Lung microvascular endothelial cell (primary cell): ENCODE results near the gene BGN. TPM values are rescaled to one million over a fixed set of nuclear protein-coding genes. Genes with fewer than 3 reads are reported as not detected.

Experiments used
- DNase-seq, 2 donors: peaks; one replicate each; pipeline versions ENCODE4 v3.0.0 to v3.0.0-alpha.2; 2010; ENCODE audit warnings: low read depth in 2 of 2
- total RNA-seq: library from RNA; depleted of rRNA; stranded (reverse); fragments of >200 nt; gene quantifications from 2 replicates; pipeline ENCODE4 v1.2.1, GENCODE V29; 2014

Gene BGN
- total RNA-seq, 1 donor from 2014 or later, result 15.3 TPM

DNA sequence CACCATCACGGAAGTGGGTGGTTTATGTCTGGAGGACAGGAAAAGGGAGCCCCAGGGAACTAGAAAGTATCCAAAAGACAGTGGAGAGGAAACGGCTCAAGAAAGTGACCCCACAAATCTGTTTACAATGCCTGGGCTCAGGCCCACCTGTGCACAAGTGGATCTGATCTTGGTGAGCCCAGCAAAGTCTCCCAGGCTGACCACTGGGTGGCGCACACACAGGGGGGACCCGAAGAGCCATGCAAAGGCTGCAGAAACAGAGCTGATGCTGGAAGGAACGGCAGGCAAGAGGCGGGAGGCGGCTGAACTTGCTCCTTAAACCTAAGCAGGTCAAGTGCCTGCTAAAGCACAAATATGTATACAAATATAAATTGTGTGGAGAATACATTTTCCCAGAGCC, 34.0 kb upstream of the BGN start:
- DNase-seq, result peak; percentile 47 to 63

DNA sequence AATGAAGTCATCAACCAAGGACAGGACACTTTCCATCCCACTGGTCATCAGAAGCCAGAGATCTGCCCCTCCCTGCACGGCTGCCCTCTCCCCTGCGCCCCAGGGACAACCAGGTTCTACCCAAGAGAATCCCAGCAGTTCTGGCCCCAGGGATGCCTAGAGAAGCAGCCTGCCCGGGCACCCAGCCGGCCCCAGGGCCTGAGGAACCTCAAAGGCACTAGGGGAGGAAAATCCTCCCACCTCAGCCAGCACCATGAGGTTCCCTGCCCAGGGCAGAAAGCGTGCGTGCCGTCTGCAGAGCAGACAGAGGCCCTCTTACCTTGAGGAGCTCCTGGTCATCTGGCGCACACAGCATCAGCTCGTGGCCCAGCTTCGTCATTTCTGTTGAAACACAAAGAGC, 32.5 kb upstream of the BGN start:
- no peak for DNase-seq

DNA sequence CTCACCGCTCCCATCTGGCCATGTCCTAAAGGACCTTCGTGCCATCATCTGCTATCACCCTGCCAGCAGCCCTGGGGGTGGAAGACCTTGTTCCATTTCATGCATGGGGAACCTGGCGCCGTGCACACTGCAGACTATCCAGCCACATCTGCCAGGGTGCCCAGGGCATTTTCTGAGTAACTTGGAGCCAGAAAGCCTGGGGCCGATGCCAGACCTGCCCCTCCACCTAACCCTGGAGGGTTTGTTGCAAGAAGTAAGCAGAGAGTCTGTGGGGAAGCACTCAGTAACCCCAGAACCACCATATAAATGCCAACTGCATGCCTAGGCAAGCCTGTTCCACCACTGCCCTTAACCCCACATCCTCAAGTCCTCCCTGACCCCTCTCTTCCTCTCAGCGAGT, 31.7 kb upstream of the BGN start:
- DNase-seq, result no peak

DNA sequence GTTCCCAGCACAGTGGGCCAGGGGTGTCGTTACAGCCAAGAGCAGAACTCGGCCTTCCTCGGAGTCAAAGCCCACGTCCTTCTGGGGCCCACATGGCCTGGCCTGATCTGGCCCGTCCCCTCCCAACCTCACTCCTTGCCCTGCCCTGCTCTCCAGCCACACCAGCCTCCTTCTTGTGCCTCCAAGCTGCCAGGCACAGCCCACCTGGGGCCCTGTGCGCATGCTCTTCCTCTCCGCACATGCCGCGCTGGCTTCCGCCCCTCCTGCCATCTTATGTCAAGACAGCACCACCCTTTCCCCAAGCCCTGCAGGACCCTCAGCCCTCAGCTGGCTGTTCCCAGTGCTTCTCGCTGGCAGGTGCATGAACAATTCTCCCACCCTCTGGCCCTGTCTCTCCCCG, 31.2 kb upstream of the BGN start:
- no peak for DNase-seq

DNA sequence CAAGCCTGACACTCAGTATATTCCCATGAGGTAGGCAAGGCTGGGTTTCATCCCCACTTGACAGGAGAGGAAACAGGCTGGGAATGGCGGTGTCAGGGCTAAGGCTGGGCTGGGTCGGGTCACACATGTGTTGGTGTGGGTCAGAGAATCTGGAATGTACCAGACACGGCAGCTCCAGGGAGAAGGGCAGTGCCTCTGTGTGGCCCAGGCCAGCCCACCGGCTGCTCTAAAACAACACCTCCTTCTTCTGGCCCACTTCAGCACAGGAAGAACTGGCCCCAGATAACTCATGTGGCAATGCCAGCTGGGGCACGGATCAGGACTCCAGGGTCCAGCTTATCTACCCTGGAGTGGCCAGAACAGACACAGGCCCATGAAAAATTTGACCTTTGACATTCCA, 30.7 kb upstream of the BGN start:
- no peak for DNase-seq

DNA sequence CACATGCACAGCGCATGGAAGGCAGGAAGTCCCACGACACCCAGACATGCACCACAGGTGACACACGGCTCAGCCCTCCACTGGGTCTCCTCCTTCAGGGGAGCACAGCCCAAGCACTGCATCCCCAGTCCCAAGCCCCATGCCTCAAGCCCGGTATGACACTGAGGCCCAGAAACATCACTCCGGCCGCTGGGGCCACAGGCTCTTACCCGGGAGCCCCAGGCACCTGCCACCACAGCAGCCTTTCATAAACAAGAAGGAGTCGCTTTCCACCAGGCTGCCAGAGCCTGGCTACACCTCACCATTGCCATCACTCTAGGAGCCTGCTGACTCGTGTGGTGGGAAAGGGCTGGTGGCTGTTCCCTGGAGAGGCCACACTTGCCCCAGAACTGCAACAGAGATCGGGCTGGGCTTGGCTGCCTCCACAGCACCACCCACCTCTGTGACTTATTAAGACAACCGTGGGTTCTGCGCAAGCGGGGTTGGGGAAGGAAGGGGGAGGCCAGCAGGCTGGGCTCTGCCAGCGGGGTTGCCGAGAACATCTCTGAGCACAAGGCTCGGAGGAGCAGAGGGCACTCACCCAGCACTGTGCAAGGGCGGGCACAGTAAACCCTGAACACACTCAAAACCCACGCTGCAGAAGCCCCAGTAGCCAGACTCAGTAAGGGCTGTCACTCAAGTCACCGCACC, 28.9 kb upstream of the BGN start:
- no peak for DNase-seq

DNA sequence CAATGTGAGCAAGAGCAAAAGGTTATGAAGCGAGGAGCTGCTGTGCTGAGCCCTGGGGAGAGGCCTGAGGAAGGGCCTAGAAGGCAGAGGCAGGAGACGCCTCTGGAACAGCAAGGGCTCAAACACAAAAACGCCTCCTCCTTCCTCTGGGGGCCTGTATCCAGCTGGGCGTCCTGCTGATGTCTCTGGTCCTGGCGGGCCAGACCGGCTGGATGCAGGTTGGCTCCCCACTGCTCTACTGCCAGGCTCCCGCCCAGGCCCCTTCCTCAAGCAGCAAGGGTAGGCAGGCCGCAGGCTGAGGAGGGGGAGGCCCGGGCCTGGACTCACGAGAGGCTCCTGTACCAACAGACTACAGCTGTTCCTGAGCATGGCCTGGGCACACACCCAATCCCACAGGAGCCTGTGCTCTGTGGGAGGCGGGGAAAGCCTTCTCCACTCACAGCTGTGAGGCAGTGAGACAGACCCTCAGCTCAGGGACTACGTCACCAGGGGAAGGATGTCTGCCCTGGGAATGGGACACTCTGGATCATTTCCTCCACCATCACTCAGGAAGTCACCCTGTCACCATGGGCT, 26.7 kb upstream of the BGN start:
- no peak for DNase-seq

DNA sequence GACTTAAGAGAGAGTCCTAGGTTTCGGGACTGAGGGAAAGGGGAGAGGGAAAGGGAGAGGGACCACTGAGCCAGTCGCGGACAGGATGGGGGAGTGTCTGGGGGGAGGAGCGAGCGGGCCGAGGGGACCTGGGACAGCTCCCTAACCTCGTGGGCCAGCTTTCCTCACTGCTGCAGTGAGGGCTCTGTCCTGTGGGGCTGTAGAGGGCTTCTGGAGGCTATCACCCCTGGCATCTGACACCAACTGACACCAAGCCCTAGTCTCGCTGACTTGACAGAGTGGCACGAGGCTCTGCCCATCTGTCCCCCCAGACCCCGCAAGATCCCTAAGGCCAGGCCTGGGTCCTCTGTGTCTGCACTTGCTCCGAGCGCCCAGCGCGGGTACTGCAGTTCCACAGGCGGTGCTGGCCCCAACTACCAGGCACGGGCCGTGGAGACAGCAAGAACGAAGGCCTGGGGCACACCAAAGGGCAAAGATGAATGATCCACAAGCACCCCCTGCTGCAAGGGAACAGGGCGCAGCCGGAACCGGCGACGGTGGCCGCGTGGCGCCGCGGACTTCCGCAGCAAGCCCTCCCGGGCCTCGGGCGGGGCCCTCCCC, 24.9 kb upstream of the BGN start:
- peak; percentile 39 to 47 for DNase-seq

DNA sequence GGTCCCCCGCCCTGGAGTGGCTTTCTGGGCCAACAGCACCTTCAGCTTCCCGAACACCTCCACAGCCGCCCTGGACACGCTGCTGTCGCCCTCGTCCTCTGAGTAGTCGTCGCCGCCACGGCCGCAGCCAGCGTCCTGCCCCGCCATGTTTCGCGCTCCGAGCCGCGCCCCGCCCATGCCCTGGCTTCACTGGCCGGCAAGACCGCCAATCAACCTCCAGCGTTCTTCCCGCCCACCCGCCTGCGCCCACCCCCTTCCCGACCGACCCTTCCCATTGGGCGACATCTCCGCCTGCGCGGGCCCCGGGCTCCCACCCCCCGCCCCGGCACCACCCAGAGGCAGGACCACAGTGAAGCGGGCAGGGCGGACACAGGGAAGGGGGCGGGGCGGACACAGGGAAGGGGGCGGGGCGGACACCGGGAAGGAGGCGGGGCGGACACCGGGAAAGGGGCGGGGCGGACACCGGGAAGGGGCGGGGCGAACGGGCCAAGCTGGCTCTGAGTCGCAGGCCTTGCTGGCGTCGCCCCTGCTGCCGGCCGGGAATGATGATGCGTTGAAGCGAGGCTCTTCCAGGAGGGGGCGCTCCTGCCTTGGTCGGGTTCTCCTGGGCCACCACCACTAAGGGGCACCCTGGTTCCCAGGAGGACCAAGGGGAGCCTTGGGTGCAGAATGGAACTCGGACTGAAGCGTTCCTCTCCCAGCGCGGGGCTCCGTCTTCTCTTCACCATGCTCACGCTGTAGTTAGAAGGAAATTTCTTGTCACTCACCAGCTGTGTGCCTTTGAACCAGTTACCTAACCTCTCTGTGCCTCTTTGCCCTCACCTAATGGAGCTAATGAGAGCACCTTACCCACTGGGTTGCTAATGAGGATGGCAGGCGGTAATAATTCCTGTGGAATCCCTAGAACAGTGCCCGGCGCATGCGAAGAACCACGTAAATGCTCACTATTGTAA, 24.1 kb upstream of the BGN start, which contains the start of gene HAUS7:
Gene HAUS7, minus strand, starts transcription at position 166 of the 953 bp plus-strand sequence. Its CDS starts 19 bp downstream, at position 147.
- DNase-seq, result peak; percentile 92 to 95

DNA sequence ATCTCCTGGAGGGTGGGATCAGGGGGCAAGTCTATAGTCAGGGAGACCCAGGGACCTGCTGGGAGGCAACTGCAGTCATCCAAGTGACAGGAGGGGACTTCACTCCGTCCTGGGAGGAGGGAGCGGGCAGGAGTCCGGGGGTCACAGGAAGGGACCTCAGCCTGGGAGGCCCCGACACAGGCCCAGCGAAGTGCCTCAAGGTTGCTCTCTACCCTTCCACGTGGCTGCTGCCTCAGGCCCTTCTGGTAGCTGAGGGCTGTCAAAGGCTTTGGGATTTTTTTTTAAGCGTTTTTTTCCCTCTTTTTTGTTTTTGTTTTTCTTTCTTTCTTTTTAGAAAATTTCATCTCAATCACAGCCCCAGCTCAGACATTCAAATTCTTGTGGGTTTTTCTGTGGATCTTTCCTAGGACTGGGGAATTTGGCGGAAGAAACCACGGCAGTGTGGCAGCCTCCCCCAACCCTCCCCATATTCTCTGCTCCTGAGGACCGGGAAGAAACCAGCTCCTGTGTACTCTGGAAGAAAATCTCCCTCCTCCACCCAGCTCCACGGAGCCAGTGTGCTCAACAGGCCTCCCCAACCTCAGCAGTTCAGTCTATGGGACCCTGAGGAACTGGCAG, 23.0 kb upstream of the BGN start:
- DNase-seq, result no peak

DNA sequence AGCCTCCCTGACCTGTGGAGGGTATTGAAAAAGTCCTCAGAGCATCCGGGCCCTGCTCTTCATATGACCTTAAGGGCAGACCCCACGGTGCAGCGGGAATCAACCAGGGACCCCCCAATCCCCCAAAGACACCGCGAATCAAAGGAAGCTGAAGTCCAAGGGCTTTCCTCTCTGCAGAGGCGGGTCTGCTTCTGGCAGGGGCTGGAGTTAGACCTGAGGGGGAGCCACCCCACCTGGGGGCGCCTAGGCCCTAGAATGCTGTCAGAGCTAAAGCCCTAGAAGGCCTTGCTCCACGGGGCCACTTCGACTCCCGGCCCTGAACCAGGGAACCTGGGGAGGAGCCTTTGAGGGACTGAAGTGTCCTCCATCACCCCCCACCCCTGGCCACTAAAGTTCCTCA, 21.7 kb upstream of the BGN start:
- DNase-seq, result no peak

DNA sequence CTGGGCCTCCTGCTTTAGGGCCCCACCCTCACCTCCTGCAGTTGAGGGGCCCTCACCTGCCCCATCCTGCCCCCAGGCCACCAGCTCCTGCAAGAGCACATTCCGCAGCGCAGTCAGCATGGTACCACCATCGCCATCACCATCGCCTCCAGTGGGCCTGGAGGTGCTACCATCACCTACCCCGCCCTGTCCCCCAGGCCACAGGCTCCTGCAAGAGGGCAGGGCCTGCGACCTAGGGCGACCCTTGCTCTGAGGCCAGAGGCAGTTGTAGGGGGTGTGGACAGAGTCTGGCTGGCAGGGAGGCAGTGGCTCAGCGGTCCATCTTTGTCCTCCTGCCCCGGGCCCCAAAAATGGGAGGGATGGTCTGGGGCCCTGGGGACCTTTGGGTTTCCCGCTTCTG, 20.5 kb upstream of the BGN start:
- DNase-seq, result no peak

DNA sequence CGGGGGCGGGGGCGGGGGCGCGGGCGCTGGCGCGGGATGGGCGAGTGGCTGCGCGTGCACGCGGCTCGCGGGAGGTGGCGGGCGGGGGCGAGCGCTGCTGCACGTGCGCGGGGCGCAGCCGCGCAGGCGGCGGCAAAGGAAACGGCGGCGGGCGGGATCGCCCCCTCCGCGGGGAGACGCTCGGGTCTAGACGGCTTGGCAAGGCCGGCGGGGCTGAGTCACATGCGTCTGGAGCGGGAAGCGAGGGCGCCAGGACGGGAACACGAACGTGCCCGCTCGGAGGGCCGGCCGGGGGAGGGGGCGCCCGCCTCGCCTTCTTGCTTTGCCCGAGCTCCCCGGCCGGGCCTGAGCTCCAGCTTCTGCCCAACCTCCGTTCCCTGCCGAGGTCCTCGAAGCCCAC, 20.1 kb upstream of the BGN start:
- DNase-seq, result peak; percentile 69 to 70

DNA sequence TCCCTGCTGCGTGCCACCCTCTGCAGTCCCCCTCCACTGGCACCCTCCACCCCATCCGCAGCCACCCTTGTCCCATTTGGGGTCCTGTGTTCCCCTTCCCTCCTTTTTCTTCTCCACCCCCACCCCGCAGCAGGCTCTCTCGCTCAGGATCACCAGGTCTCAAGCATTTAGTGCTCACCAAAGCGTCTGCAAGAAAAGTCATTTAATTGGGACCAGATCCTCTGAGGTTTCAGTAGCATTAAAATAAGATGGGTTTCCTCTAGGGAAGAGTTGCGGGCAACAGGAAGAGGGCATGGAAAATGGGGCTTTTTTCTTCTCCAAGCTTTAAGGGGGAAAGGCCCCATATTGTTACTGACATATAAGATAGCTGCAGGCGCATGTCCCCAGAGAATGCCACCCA, 19.5 kb upstream of the BGN start:
- no peak for DNase-seq

DNA sequence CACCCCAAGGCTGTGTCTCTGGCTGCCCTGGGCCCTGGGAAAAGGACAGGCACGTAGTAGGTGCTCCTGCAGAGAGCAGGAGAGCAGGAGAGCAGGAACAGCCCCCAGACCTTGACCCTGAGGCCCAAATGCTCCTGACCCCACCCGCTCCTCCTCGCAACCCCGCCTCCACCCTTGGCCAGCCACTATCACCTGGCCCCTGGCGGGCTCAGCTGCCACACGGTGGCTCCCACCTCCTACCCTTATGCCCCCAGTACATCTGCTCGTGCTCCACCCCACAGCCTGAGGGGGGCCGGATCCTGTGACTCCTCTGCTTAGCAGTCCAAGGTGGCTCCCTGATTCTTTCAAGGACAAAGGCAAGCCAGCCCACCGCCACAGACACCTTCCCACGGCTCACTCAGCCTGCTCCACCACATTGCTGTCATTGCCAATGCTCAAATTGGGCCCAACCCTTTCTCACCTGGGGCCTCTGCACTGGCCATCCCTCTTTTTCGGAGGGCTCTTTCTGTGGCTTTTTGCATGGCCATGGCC, 19.0 kb upstream of the BGN start:
- DNase-seq, result no peak

DNA sequence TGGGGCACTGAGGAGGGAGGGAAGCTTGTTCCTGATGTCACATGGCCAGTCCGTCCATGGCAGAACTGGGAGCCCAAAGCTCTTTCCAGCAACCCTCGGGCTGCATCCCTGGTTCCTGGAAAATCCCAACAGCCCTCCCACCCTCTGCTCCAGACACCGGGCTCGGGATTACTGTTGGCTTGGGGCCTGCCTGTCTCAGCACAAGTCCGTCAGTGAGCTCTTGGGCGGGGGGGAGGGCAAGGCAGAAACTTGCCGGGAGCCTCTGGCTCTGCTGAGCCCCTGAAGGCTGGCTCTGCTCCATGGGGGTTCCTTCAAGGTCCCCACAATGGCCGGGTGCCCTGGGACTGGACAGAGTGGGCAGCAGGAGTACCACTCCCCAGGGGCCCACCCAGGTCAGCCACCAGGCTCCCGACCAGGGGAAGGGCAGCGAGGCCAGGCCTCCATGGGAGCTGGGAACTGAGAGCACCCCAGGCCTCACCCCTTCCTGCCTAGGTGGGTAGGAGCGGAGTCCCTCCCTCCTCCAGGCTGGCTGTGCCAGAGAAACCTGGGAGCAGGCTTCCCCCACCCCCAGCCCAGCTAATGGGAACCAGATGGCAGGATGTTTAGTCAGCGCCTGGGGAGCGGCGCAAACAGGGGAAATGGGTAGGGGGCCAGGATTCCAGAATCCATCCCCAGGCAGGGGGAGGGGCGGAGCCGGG, 18.0 kb upstream of the BGN start:
- peak; percentile 62 to 63 for DNase-seq

DNA sequence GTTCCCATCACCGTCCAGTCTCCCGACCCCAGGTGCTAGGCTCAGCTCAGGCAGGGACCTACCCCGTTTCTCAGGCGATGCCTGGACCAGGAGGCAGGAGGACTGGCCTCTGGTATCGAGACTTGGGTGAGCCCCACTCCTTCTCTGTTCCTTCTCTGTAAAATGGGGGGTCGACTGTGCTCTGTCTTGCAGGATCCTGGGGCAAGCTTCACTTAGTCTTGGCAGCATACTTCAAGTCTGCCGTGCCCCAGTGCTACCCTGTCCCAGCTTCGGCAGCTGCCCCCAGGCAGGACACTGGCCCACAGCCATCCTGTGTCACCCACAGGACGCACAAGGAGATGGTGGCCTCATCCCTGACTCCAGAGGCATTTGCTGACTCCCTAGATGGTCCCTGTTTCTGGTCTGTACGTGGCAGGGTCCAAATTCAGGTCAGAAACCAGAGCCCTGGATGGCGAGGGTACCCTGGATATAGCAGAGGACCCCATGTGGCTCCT, 17.4 kb upstream of the BGN start:
- DNase-seq, result no peak

DNA sequence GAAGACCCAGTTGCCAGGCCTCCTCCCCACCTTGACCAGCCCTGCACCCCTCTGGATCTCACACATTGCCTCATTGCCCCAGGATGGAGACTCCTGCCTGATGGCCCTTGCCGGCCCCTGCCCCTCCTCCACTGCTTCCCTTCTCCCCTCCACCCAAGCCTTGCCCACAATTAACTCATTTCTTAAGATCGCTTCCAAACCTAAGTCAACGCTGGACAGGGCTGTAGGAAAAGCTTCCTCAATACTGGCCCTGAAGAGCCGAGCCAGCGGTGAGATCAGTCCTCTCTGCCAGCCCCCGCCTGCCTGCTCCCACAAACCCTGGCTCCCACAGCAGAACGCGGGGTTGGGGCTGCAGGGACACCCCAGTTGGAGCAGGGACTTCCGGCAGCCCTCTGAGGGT, 16.9 kb upstream of the BGN start:
- DNase-seq, result no peak

DNA sequence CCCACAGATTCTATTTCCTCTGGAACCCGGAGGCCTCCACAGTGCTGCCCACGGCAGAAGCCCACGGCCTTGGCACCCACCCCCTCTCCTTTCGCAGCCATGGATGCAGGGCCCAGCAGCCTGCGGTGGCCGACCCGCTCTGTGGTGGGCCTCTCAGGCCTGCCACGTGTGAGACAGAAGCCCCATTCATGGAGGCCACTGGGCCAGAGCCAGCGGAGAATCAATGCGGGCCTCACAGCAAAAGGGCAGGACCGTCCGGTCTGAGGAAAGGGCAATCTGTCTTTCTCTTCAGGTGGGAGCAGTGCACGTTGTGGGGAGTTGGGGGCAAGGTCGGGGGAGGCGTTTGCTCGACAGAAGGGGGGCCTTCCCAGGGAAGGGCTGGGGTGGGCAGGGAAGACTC, 16.0 kb upstream of the BGN start:
- DNase-seq, result no peak

DNA sequence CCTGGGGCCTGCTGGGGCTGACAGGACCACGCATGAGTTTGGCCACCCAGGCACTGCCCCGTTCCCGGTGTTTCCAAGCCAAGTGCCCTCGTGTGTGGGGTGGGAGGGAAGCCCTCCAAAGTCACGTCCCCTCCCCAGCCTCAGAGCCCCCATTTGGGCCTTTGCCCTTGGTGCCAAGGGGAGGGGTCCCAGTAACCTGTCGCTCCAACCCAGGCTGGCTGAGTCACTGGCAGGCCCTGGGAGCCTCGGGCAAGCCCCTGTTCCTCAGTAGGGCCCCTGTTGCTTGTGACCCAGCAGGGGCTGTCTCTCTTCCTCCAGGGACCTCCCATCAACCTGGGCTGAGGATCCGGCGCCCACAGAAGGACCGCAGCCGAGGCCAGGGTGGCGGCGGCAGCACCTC, 13.7 kb upstream of the BGN start:
- no peak for DNase-seq
